HFF-Myc (cell line): ENCODE results near the gene SLC25A52.
"Not testable (repeated sequence)": the region's sequence is repeated elsewhere in the genome, so short reads cannot be mapped to it uniquely, and the experiment has no call there.

Experiments
- DNase-seq: peaks from one replicate; pipeline ENCODE4 v3.0.0-alpha.2; 2011; ENCODE audit warnings: low read depth; ENCODE audit errors: extremely low read depth
- H3K4me3 ChIP-seq: replicated peaks from 2 replicates; pipeline ENCODE4 v1.5.1; 2011; ENCODE audit warnings: low read depth, mild to moderate bottlenecking, control low read depth, low read length
- TF ChIP-seq, protein P1 (sequence below): IDR thresholded peaks from 2 replicates; pipeline ENCODE4 v1.5.1; 2012; ENCODE audit warnings: mild to moderate bottlenecking, low read depth, low read length, control low read depth; ENCODE audit errors: missing control alignments

SLC25A52 gene

DNA sequence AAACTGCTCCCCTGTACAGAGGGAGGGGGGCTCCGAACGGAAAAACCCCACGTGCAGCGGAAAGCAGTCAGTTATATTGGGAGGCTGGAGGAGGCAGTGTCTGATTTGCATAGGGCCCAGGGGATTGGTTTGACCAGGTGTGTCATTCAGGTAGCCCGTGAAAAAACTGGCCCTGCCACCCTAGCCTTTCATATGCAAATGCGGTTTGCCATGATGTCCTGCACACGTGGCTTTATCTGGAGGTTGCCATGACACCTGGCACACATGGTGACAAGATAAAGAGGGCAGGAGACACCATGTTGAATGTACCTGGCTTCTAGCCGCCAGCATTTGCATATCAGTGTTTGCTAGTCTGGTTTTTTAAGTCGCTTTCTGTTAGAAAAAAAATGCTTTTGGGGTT lies 20.5 kb downstream of the SLC25A52 start:
- no peak overlapping the region for H3K4me3 ChIP-seq
- no peak for DNase-seq
- TF ChIP-seq, protein P1, sequence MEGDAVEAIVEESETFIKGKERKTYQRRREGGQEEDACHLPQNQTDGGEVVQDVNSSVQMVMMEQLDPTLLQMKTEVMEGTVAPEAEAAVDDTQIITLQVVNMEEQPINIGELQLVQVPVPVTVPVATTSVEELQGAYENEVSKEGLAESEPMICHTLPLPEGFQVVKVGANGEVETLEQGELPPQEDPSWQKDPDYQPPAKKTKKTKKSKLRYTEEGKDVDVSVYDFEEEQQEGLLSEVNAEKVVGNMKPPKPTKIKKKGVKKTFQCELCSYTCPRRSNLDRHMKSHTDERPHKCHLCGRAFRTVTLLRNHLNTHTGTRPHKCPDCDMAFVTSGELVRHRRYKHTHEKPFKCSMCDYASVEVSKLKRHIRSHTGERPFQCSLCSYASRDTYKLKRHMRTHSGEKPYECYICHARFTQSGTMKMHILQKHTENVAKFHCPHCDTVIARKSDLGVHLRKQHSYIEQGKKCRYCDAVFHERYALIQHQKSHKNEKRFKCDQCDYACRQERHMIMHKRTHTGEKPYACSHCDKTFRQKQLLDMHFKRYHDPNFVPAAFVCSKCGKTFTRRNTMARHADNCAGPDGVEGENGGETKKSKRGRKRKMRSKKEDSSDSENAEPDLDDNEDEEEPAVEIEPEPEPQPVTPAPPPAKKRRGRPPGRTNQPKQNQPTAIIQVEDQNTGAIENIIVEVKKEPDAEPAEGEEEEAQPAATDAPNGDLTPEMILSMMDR: no peak

DNA sequence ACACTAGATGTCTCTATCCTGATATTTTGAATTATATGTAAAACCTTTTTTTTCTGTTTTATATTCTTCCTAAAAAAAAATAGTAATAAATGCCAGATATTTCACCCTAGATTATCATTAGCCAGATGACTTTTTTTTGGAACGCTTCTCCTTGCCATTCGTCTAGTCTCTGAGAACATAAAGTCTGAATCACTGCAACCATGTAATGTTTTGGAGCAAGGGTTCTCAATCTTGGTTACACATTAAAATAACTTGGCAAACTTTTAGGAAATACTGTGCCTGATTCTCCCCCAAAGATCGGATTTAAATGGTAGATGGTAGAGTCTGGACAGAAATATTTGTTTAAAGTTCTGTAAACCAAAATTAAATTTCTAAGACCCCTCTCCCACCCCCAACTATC lies 21.0 kb downstream of the SLC25A52 start:
- no peak for DNase-seq
- H3K4me3 ChIP-seq: no peak overlapping the region
- TF ChIP-seq, protein P1: no peak

DNA sequence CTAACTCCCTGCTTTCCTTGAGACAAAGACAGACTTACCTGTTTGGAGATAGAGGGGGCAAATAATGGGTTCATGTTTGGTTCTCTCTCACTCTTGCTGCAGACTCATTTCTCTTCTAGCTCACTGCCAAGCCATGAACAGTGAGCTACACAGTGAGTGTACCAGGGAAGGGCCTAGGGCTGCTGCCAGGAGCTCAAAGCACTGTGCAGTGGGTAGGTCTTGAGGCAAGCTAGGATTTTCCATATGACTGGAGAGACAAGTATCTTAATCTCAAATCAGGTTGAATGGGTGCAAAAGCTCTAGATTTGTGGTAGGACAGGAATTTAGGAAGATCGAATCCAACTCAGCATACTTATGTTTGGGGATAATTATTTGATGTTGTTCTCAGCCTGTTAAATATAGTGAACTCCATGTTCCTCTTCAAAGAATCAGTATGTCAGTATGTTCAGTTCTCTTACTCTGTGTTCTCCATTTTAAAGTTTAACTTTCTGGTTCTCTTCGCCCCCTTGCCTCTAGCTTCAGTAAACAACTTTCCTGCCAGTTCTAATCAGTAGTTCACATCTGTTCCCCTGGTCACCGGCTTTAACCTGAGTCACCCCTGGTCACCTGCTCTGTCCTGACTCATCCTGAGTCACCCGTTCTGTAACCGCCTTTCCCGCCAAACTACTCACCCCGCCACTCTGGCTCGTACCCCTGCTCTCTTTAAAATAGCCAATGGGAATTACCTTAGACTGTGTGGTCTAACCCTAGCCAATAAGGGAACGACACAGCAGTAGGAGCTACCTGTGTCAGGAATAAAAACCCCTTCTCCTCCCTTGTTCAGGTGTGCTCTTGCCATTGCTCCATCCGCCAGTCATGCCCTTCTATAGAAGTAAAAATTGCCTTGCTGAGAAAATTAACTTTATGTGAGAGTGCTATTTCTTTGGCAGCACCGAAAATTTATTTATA lies 21.9 kb downstream of the SLC25A52 start:
- no peak for DNase-seq
- no peak overlapping the region for H3K4me3 ChIP-seq
- TF ChIP-seq, protein P1: no peak

DNA sequence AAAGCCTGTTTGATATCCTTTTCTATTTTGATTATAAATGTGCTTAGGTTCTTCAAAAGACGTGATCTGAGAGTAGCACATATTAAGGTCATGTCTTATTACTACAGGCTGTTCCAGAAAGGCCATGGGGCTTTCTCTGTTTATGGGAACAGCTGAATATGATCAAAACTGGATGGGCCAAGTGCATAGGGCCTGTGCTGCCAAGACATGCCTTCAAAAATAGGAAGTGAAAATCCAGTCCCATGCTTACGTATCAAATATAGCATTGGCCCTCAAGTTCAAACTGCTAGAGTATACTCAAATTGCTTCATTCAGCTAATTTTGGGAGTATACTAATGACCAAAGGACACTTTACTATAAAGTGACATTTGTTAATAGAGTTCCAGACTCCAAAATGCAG lies 24.1 kb downstream of the SLC25A52 start:
- DNase-seq: no peak
- TF ChIP-seq, protein P1: no peak

DNA sequence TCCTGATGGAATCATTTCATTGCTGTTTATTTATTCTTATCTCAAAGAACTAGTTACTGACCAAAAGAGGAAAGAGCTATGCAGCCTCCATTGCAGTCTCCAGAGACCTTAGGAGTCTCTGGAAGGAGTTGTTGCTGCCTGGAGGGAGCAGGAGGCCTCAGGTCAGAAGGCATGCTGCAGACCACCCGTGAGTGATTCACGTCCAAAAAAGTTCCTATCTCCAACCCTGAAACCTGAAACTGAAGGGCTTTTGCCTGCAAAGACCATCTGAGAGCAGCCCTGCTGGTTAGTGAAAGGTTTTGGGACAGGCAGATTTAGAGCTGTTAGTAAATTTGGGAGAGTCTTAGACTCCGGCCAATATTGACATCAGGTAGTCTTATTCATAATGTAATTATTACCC lies 29.1 kb downstream of the SLC25A52 start:
- no peak for DNase-seq
- TF ChIP-seq, protein P1: no peak
- H3K4me3 ChIP-seq: no peak overlapping the region

More for the DNA sequence above, 24.1 kb downstream of the SLC25A52 start:
- H3K4me3 ChIP-seq: no peak overlapping the region

DNA sequence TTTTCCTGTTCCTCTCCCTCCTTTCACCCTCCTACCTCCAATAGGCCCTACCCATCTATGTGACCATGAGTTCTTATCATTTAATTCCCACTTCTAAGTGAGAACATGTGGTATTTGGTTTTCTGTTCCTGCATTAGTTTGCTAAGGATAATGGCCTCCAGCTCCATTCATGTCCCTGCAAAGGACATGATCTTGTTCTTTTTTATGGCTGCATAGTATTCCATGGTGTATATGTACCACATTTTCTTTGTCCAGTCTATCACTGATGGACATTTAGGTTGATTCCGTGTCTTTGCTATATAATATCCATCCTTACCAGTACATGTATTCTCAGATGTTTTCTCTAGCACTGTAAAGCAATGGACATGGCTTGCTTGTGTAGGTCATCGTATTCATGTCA lies 31.5 kb downstream of the SLC25A52 start:
- not testable (repeated sequence) for H3K4me3 ChIP-seq, DNase-seq

DNA sequence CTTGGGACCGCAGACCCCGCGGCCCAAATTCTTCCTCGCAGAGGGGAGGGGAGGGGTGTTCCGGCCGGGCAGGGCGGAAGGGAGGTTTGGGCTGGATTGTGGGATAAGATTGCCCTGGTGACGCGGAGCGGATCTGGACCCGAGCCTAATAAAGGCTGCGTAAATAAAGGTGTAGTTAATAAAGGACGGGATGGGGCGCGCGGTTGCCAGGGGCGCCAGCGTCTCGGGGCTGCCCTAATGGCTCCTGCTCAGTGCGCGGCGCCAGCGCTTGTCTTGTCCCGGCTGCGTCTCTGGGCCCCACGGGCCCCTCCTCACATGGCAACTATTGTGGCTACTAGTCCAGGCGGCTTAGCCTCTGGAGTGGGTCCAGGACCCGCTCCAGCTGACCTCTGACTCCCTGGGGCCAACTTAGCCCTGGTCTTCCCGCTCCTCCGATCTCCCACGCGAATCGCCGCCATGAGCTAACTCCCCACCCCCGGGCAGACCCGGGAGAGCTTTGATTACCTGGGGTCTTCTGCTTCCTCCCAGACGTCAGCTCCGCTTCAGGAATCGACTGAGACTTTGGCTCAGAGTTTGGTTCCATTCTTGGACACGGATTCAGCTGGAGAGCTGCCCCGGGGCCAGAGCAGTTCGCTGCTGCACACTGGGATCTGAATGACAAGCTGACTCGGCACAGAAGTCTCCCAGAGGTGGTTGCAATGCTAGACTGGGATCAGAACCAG lies 36.5 kb downstream of the SLC25A52 start:
- DNase-seq: no peak
- peak overlapping the region; percentile 4; the same call in 1 of the 2 replicates for H3K4me3 ChIP-seq
- TF ChIP-seq, protein P1: no peak
